ENCODE measurements around the gene RAI14.

DNA sequence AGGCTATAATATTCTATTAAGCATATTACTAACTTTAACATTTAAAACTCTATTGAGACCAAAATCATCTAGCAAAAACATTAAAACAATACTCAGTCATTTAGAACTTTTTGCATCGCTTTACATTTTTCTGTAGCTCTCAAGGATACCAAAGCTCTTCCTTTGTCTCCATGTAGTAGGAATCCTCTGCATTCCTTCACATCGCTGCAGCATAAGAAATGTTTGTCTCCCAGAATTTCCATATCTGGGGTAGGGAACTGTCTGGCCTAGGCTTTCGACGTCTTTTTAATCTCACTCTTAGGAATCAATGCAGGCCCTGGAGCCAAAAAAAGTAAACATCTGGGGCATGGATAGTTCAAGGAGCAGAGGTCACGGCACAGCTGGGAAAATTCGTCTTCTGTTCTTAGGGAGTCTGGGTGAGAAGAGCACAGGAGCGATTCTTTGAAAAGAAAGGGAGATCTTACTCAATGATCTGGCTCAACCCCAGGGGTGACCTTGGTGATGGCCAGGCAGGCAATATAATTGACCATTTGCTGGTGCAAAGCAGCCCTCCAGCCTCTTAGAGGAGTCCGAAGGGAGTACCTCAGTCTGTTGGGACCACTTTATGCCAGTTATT lies 23.2 kb upstream of the RAI14 start:
- TF ChIP-seq, protein P1, sequence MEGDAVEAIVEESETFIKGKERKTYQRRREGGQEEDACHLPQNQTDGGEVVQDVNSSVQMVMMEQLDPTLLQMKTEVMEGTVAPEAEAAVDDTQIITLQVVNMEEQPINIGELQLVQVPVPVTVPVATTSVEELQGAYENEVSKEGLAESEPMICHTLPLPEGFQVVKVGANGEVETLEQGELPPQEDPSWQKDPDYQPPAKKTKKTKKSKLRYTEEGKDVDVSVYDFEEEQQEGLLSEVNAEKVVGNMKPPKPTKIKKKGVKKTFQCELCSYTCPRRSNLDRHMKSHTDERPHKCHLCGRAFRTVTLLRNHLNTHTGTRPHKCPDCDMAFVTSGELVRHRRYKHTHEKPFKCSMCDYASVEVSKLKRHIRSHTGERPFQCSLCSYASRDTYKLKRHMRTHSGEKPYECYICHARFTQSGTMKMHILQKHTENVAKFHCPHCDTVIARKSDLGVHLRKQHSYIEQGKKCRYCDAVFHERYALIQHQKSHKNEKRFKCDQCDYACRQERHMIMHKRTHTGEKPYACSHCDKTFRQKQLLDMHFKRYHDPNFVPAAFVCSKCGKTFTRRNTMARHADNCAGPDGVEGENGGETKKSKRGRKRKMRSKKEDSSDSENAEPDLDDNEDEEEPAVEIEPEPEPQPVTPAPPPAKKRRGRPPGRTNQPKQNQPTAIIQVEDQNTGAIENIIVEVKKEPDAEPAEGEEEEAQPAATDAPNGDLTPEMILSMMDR (IDR thresholded peaks at IDR 0.05) = no peak
- TF ChIP-seq POLR2A (IDR thresholded peaks at IDR 0.05) = no peak

All from right lobe of liver (tissue), 4 donors.